UCSD-AML1 (cell line): Measurements from ENCODE around the gene CNN3.
A peak's percentile ranks its signal among the peaks of the same experiment; 100 is the strongest.

Experiments used
- DNase-seq: peaks from one replicate; lab custom pipeline; 2025; ENCODE audit not compliant: unreplicated experiment; lab: John Stamatoyannopoulos, UW

Gene CNN3

GRCh38 chr1:94926915-94927404 is at the start of gene CNN3:
Gene CNN3 (minus strand): TSS chr1:94927110. CDS start chr1:94926894, 216 bp downstream.
- DNase-seq: no peak

- DNase-seq: no peak
Measured at GRCh38 chr1:94974824-94975223, 47.9 kb upstream of the CNN3 start.

GRCh38 chr1:94974241-94974640 is 47.3 kb upstream of the CNN3 start:
- DNase-seq: no peak

- no peak for DNase-seq
Measured at GRCh38 chr1:94973309-94973922, 46.5 kb upstream of the CNN3 start.

- DNase-seq: no peak
Measured at GRCh38 chr1:94971491-94971924, 44.6 kb upstream of the CNN3 start.

GRCh38 chr1:94970783-94971182 is 43.9 kb upstream of the CNN3 start:
- no peak for DNase-seq

GRCh38 chr1:94969137-94969536 is 42.2 kb upstream of the CNN3 start:
- no peak for DNase-seq

- DNase-seq: no peak
Measured at GRCh38 chr1:94966033-94966432, 39.1 kb upstream of the CNN3 start.

- no peak for DNase-seq
Measured at GRCh38 chr1:94963864-94964263, 37.0 kb upstream of the CNN3 start.

- peak; percentile 18 for DNase-seq
Measured at GRCh38 chr1:94962409-94963265, 35.7 kb upstream of the CNN3 start.

GRCh38 chr1:94961988-94962387 is 35.1 kb upstream of the CNN3 start:
- no peak for DNase-seq

GRCh38 chr1:94961582-94961981 is 34.7 kb upstream of the CNN3 start:
- no peak for DNase-seq

GRCh38 chr1:94958081-94958480 is 31.2 kb upstream of the CNN3 start:
- DNase-seq: no peak

GRCh38 chr1:94955767-94956632 is 29.1 kb upstream of the CNN3 start:
- DNase-seq: no peak

- no peak for DNase-seq
Measured at GRCh38 chr1:94954263-94955220, 27.6 kb upstream of the CNN3 start.

- DNase-seq: no peak
Measured at GRCh38 chr1:94953746-94954145, 26.8 kb upstream of the CNN3 start.

GRCh38 chr1:94953107-94953506 is 26.2 kb upstream of the CNN3 start:
- no peak for DNase-seq

- DNase-seq: no peak
Measured at GRCh38 chr1:94952539-94952938, 25.6 kb upstream of the CNN3 start.

GRCh38 chr1:94951509-94952208 is 24.7 kb upstream of the CNN3 start:
- DNase-seq: no peak

- no peak for DNase-seq
Measured at GRCh38 chr1:94951046-94951445, 24.1 kb upstream of the CNN3 start.
